Left renal cortex interstitium (tissue), 4 donors: Measurements from ENCODE around the gene BTRC. TPM values are rescaled to one million over a fixed set of nuclear protein-coding genes. Genes with fewer than 3 reads are reported as not detected.
A peak's percentile ranks its signal among the peaks of the same experiment; 100 is the strongest.
"Not testable (repeated sequence)": the region's sequence is repeated elsewhere in the genome, so short reads cannot be mapped to it uniquely, and the experiment has no call there.

ENCODE experiments used
- DNase-seq, 4 donors: peaks; one replicate each; pipeline ENCODE4 v3.0.0-alpha.2; 2013; ENCODE audit warnings: low read depth in 4 of 4, low spot score in 2 of 4, missing footprints in 1 of 4
- polyA plus RNA-seq, 4 donors: library from polyadenylated mRNA; unstranded; fragments of 120-200 nt; gene quantifications; one replicate each; pipeline ENCODE4 v1.2.1, GENCODE V29; 2013; ENCODE audit not compliant: insufficient read length in 4 of 4

BTRC gene
- polyA plus RNA-seq, 4 donors: 17.1 to 29.8 (median 26.4) TPM

DNA sequence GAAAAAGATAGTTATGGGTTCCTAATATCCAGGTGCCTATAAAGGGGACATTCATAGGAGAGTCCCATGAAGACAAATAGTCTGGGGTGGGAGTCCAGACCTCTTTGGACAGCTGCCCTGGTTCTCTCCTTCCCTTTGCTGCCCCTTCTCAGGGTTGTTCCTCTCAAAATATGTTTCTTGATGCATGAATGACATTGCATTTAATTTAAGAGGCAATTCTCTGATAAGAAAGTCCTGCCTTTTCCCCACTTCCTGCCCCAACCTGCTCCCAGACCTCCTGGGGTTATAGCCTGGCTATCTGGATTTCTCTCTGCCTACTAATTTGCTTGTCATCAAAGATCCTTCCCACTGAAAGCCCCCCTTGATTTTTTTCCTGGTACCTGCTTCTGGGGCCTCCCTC, 12.5 kb upstream of the BTRC start:
- no peak for DNase-seq

DNA sequence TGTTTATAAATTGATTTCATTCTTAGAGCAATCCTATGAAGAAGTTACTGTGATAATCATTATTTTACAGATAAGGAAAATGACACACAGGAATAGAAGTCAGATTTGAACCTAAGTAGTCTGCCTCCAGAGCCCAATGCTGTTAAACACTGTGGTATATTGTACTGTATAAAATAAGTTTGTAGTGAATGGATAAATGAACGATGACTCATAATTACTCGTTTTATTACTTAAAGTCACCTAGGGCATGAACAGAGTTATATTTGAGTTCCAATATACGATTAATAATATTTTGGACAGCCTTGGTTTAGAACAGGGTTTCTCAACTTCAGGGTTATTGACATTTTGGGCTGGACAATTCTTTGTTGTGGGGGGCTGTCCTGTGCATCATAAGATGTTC, 7.8 kb upstream of the BTRC start:
- no peak for DNase-seq

DNA sequence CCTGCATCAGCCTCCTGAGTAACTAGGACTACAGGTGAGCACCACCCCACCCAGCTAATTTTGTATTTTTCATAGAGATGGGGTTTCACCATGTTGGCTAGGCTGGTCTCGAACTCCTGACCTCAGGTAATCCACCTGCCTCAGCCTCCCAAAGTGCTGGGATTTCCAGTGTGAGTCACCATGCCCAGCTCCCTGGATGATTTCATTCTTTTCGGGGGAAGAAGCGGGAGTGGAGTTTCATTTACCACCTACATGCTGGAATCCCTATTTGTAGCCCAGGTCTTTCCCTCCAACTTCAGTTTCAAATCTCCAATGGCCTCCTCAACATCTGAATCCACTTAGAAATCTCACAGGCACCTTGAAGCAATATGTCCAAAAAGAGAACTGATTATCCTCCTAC, 2.9 kb upstream of the BTRC start:
- DNase-seq: no peak

DNA sequence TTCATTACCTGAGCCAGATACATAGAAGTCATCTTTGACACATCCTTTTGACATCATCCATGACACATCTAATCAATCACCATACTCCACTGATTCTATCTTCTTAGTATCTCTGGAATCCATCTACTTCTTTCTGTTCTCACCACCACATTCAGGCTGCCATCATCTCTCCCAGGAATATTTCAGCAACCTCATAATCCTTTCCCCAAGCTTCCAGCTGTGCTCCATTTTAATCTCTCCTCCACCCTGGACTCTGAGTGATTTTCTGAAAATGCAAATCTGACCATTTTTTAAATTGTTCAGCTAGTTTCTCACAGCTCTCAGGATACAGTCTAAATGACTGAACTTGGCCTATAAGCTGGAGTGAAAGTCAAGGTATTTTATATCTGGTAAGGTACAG, 2.5 kb upstream of the BTRC start:
- no peak for DNase-seq

DNA sequence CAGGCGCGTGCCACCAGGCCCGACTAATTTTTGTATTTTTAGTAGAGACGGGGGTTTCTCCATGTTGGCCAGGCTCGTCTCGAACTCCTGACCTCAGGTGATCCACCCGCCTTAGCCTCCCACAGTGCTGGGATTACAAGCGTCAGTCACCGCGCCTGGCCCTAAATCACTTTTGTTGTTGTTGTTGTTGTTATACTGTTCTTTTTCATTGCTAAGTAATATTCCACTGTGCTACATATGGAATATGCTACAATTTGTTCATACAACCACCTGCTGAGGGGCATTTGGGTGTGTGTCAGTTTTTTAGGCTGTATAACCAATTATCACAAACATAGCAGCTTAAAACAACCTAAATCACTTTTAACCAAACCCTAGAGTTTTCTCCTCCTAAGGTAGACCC, 1.1 kb upstream of the BTRC start:
- not testable (repeated sequence) for DNase-seq

DNA sequence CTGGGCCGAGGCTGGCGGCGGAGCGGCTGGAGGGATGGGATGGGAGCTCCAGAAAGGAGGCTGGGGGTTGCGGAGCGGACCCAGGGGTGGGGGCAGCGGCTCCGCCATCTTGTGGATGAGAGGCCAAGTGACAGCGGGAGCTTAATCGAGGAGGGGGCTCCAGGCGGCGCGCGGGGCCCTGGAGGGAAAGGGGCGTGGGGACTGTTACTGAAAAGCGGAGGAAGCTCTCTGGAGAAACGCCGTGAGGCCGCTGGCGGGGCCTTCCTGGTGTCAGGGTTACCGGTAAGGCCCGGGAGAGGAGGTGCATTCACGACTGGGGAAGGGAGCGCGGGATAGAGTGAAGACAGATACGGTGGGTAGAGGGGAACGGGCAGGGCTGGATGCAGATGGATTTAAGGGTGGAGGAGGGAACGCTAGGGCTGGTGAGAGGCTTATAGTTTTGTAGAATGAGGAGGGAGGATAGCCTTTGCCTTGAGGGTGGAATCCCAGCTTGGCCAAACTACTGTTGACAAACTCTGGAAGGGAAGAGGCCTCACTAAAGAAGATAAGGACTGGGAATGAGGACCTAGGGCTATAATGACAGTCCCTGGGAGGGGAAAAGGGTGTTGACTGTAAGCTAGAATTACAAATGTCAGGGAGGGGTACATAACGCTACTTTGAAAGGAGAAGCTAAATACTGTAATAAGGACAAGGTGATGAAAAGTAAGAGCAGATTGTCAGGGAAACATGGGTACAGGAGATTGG, 535 bp downstream of the BTRC start:
- DNase-seq: peak in 3 of 4 donors; percentile 45 to 55 (median 50)

DNA sequence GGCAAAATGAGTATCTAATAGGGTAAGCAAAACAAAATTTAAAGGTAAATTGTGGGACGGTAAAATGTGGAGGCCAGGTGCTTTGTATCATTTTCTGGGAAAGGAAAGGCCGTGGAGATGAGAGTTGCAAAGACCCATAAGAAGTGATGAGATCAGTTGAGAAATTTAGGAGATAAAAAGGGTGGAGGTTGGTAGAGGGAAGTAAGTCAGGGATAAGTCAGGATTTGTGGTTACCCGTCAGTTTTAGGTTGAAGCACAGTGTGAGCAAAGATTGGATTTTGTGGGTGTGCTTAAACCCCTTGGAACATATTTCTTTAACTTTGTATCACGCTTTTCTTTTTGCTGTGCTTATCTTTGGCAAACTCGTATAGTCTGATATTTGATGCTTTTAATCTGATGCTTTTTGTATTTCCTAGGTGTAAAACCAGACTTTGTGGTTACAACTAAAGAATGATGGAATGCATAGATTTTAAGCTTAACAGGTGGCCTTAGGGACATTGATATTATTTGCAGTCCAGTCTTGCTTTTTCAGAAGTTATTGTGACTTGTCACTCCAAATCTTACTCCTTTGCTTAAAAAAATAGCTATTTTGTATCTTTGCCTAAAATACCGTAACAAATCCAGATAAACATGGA, 1.2 kb downstream of the BTRC start:
- no peak for DNase-seq

DNA sequence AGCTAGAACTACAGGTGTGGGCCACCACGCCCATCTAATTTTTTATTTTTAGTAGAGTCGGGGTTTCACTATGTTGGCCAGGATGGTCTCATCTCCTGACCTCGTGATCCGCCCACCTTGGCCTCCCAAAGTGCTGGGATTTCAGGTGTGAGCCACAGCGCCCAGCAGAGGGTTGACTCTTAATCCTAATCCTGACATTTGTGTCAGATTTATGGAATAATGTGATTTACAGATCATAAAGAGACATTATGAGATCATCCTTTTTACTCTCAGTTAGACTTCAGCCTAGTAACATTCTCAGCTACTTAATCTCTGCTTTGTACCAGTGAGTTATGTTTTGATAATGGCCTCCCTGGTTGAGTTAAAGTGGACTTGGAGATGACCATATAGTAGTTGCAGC, 2.2 kb downstream of the BTRC start:
- no peak for DNase-seq

DNA sequence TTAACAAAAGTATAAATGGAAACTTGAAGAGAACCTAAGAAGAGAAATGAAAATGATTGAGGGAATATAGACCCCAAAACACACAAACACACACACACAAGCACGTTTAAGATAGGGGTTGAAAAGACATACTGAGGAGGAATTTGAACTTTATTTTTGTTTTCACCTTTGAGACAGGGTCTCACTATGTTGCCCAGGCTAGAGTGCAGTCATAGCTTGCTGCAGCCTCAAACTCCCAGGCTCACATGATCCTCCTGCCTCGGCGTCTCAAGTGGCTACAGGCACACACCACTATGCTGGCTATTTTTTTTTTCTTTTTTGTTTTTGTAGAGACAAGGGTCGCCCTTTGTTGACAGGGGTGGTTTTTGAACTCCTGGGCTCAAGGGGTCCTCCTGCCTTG, 4.0 kb downstream of the BTRC start:
- DNase-seq: no peak

DNA sequence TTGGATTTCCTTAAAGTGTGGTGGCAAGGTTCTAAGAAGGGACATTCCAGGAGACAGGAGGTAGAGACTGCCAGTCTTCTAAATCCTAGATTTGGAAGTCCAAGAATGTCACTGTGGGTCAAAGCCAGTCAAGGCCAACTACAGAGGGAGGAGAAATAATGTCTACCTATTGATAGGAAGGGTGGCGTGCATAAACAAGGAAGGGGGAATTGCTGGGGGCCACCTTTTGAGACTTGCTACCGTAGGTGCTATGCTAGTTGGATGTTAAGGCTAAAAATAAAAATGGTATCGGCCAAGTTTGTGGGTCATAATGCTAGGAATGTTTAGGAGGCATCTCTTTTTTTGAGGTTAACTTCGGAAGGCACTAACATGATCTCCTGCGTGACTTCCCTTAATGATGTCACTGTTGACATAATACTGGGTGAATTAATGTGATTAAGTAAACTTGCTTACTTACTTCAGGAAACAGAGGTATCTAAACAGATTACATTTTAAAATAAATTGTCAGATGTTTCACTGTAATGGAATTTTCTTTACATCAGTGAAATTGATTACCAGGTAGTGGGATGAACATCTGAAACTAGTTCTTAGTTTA, 4.8 kb downstream of the BTRC start:
- DNase-seq: no peak

DNA sequence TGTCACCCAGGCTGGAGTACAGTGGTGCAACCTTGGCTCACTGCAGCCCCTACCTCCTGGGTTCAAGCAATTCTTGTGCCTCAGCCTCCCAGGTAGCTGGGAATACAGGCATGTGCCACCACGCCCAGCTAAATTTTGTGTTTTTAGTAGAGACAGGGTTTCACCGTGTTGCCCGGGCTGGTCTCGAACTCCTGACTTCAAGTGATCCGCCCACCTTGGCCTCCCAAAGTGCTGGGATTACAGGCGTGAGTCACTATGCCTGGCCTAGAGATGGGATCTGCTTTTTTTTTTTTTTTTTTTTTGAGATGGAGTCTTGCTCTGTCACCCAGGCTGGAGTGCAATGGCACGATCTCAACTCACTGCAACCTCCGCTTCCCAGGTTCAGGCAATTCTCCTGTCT, 6.1 kb downstream of the BTRC start:
- DNase-seq: not testable (repeated sequence)

DNA sequence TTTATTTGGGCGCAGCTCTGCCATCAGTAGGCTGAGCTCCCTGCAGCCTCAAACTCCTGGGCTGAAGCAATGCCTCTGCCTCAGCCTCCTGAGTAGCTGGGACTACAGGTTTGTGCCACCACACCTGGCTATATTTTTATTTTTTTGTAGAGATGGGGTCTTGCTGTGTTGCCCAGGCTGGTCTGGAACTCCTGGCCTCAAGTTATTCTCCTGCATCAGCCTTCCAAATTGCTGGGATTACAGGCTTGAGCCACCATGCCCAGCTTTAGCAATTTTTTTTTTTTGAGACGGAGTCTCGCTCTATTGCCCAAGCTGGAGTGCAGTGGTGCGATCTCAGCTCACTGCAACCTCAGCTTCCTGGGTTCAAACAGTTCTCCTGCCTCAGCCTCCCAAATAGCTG, 6.9 kb downstream of the BTRC start:
- not testable (repeated sequence) for DNase-seq

DNA sequence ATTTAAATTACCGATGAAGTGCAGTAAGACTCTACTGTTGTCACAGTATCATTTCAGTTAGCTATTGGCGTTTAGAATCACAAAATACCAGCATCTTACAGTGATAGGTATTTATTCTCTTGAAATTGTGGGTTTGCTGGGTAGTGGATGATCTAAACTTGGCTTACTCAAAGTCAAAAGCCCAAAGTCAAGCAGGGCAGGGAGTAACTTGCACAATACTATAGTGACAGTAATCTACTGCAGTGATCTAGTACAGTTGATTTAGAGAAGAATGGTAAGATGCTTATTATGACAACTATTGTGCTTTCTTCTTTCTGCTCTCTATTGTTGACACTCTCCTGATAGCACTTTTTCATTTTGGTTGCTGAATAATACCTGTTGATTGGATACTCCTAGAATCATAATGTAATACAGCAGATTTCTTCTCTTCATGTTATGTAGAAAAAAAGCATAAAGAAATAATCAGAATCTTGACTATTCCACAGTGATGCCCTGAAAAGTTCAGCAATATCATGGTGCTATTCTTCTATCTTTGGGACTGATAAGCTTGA, 10.0 kb downstream of the BTRC start:
- DNase-seq: no peak

DNA sequence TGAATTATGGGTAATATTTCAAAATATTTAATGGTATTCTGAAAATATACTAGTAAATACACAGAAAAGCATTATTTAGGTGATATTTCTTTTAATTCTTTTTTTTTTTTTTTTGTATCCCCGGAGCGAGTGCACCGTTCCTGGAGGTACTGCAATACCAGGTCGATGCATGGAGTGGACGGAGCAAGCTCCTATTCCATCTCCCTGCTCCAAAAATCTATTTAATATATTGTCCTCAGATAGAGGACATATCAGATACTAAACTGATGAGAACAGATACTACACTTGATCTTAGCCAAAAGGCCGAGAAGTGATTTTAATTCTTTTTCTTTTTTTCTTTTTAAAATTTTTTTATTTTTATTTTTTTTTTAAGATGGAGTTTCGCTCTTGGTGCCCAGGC, 10.8 kb downstream of the BTRC start:
- DNase-seq: no peak

DNA sequence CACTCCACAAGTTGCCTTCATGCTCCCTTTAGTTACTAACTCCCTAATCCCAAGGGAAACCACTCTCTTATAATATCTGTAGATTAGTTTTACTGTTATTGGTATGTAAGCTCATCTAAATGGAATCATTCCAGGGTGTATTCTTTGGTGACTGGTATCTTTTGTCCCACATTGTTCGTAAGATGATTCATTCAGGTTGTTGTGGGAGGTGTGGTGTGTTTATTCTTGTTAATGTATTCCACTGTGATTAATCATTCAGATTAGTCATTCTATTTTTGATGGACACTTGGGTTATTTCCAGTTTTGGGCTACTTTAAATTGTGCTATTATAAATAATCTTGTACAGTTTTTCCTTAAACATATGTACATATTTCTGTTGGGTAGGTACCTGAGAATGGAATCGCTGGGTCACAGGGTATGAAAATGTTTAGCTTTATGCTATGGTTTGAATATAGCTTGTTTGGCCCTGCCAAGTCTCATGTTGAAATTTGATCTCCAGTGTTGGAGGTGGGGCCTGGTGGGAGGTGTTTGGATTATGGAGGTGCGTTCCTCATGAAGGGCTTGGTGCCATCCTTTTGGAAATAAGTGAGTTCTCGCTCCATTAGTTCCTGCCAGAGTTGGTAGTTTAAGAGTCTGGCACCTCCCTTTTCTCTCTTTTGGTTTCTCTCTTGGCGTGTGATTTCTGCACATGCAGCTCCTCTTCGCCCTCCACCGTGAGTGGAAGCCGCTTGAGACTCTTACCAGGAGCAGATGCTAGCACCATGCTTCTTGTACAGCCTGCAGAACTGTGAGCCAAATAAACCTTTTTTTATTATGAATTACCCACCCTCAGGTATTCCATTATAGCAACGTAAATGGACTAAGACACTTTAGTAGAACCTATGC, 13.8 kb downstream of the BTRC start:
- DNase-seq: no peak

DNA sequence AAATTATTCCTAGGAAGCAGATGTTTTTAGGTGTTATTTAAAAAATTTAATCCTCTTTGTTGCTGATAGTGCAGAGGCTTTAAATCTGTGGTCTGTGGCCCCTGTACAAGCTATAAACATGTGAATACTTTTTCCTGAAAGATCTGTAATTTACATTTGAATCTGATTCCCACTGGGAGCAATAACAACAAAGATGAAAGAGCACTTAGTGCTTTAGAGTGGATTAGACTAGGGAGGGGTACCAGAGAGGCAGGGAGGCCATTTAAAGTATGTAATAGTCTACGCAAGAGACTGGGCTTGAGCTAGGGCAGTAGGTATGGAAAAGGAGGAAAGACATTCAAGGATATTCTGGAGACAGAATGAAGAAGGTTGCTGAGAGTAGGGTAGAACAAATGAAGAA, 19.1 kb downstream of the BTRC start:
- DNase-seq: no peak

DNA sequence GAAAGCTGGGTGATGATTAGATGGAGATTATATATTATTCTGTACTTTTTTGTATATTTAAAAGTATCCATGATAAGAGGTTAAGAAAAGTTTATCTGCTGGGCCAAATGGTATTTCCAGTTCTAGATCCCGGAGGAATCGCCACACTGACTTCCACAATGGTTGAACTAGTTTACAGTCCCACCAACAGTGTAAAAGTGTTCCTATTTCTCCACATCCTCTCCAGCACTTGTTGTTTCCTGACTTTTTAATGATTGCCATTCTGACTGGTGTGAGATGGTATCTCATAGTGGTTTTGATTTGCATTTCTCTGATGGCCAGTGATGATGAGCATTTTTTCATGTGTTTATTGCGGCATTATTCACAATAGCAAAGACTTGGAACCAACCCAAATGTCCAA, 20.0 kb downstream of the BTRC start:
- DNase-seq: not testable (repeated sequence)

DNA sequence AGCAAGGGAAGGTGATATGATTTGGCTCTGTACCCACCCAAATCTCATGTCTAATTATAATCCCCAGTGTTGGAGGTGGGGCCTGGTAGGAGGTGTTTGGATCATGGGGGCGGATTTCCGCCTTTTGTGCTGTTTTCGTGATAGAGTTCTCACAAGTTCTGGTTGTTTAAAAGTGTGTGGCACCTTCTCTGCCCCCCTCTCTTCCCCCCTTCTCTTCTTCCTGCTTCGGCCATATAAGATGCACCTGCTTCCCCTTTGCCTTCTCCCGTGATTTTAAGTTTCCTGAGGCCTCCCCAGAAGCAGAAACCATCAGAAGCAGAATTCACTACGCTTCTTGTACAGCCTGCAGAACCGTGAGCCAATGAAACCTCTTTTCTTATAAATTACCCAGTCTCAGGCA, 21.1 kb downstream of the BTRC start:
- no peak for DNase-seq

DNA sequence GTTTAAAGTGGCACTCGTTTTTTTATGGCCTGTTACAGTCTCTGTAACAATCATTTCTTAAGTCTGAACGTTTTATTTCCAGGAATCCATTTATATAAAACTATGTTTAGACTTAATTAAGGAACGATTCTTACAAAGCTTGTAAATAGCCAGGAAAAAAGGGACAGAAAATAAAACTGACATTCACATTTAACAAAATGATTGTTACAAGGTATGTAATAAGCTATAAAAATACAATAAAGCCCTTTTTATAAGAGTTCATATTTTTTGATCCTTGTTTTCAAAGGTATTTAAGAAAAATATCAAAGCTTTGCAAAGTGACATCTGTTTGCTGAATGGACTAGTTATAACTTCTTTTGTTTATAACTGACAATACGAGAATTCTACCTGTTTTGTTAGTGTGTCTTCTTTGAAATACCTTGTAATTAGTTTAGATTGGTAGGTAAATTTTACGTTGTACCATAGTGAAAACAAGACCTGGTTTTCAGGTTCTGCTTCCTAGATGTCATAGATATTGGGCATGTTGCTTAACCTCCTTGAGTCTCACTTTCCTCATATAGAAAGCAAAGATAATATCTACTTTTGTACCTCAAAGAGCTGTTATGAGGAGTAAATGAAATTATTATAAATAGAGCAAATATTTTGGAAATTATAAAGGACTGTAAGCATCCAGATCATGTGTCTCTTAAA, 25.8 kb downstream of the BTRC start:
- no peak for DNase-seq

DNA sequence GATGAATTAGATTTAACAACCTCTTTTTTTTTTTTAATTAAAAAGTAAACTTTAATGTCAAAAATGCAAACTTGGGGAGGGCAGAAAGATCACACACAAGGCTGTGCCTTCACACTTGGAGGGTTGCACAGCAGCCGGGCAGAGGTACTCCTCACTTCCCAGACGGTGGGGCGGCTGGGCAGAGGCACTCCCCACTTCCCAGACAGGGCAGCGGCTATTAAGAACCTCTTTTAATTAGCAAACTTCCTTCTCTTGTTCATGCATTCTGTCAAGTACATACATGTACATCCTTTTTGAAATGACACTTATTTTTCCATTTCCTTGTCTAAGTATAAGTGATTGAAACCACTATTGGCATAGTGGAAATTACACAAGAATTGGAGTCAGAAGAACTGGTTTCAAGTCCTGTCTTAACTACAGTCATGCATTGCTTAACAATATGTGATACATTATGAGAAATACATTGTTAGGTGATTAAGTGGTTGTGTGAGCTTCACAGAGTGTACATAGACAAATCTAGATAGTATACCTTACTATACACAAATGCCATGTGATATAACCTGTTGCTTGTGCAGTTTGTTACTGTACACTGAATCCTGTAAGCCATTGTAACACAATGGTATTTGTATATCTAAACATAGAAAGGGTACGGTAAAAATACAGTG, 26.5 kb downstream of the BTRC start:
- DNase-seq: no peak
